Thoracic aorta (tissue), 2 donors: ENCODE data around the gene MXI1. TPM values are rescaled to one million over a fixed set of nuclear protein-coding genes. Genes with fewer than 3 reads are reported as not detected.

Source experiments
- ATAC-seq: fragments of 150-250 bp; one replicate; pipeline ENCODE4 v1.8.0; 2017; ENCODE audit warnings: low read depth; ENCODE audit not compliant: insufficient number of reproducible peaks, low FRiP score
- DNase-seq: peaks from one replicate; pipeline ENCODE4 v3.0.0-alpha.2; 2020; ENCODE audit warnings: low spot score
- H3K27ac ChIP-seq, 2 donors: fragments of 200-600 bp; sonication (generic); 1 replicate in 1 of 2; 2 replicates in 1 of 2; pipeline ENCODE4 v1.5.1; 2016; ENCODE audit warnings: mild to moderate bottlenecking in 2 of 2, moderate library complexity in 2 of 2
- H3K27me3 ChIP-seq: fragments of 200-600 bp; sonication (generic); replicated peaks from 2 replicates; pipeline ENCODE4 v1.6.0; 2016; ENCODE audit warnings: mild to moderate bottlenecking; ENCODE audit not compliant: insufficient read depth
- H3K36me3 ChIP-seq: fragments of 200-600 bp; sonication (generic); one replicate; pipeline ENCODE4 v1.5.1; 2016
- H3K4me1 ChIP-seq, 2 donors: fragments of 200-600 bp; sonication (generic); 1 replicate in 1 of 2; 2 replicates in 1 of 2; pipeline versions ENCODE4 v1.5.1 to v1.6.0; 2016; ENCODE audit warnings: low read depth in 2 of 2, mild to moderate bottlenecking in 1 of 2; ENCODE audit not compliant: control insufficient read depth in 1 of 2
- H3K4me3 ChIP-seq: fragments of 200-600 bp; sonication (generic); 2 replicates; pipeline ENCODE4 v1.5.1; 2016; ENCODE audit warnings: mild to moderate bottlenecking
- H3K9me3 ChIP-seq: fragments of 200-600 bp; sonication (generic); 2 replicates; pipeline ENCODE4 v1.5.1; 2016
- total RNA-seq, 2 donors: library from RNA; depleted of rRNA; stranded (reverse); fragments of >200 nt; gene quantifications; one replicate each; pipeline versions ENCODE4 v1.1.0 to v1.2.3, GENCODE V29; 2016
- TF ChIP-seq, protein P1 (sequence below): fragments of 200-600 bp; sonication (generic); IDR thresholded peaks from one replicate; pipeline ENCODE4 v1.5.1; 2019; ENCODE audit warnings: antibody characterized with exemption

The MXI1 gene
- total RNA-seq, 2 donors from 2014 or later, result 87.7 to 92.8 TPM

DNA sequence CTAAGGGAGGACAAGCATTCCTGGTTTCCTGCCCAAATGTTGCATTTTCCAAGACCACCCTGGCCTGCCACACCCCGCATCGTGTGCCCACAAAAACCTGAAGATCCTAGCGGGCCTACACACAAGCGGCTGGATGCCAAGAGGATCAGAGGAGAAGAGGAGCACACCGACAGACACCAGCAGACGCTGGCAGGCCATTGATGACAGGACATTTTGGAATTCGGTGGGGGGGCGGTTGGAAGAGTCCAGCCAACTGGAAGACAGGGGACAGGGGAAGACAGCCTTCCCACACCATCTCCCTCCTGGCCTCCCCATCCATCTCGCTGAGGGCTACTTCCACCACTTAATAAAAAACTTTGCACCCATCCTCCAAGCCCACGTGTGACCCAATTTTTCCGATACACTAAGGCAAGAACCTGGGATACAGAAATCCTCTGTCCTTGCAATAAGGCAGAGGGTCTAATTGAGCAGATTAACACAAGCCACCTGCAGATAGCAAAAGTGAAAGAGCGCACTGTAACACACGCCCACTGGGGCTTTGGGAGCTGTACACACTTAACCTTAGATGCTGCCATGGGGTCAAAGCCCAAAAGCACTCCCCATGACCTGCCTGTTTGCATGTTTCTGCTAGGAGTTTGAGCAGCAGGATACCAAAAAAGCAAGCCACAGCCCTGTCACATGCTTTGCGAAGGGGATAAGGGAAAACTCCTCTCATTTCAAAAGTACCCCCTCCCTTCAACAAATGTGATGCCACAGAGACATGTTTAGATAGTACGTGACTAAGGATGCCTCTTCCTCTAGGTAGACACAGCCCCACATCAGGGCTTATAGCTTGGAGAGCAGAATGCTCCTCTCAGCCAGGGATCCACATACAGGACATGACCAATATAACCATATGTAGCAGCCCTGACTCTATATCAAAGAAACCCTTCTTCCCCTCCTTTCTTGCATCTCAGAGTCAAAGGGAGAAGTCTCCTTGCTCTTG lies 110.8 kb downstream of the MXI1 start:
- Histone ChIP-seq H3K9me3 (no peaks in the 10 kb centered on the region), H3K27ac (no peak overlapping the region), H3K4me3 (no peak overlapping the region), H3K36me3 (no peaks in the 10 kb centered on the region), H3K4me1 (no peaks in the 10 kb centered on the region), H3K27me3 (no peaks in the 10 kb centered on the region)
- ATAC-seq (no peak), DNase-seq (no peak)
- TF ChIP-seq, protein P1, sequence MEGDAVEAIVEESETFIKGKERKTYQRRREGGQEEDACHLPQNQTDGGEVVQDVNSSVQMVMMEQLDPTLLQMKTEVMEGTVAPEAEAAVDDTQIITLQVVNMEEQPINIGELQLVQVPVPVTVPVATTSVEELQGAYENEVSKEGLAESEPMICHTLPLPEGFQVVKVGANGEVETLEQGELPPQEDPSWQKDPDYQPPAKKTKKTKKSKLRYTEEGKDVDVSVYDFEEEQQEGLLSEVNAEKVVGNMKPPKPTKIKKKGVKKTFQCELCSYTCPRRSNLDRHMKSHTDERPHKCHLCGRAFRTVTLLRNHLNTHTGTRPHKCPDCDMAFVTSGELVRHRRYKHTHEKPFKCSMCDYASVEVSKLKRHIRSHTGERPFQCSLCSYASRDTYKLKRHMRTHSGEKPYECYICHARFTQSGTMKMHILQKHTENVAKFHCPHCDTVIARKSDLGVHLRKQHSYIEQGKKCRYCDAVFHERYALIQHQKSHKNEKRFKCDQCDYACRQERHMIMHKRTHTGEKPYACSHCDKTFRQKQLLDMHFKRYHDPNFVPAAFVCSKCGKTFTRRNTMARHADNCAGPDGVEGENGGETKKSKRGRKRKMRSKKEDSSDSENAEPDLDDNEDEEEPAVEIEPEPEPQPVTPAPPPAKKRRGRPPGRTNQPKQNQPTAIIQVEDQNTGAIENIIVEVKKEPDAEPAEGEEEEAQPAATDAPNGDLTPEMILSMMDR, result no peak

DNA sequence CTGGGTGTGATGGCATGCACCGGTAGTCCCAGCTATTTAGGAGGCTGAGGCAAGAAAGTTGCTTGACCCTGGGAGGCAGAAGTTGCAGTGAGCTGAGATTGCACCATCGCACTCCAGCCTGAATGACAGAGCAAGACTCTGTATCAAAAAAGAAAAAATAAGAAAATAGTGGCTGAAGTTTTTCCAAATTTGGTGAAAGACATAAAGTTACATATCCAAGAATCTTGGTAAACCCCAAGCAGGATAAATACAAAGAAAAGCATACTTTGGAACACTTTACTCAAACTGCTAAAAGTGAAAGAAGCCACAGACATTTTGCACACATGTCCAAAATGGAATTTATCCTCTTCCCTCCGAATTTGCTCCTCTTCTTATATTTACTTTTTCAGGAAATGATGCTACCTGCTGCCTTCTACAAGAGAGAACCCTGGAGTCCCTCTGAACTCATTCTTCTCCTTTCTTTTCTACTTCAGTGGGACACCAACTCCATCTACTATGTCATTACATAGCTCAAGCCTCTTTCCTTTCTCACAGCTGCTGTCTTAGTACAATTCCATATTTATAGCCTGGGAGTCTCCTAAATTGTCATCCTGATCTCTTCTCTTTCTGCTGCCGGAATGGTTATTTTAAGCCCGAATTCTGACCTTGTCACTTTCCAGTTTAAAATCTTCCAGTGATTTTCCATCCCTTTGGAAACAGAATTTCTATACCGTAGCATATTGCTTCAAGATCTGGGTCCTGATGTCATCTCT lies 114.6 kb downstream of the MXI1 start:
- Histone ChIP-seq H3K4me3 (no peak overlapping the region), H3K36me3 (no peaks in the 10 kb centered on the region)
- no peak for DNase-seq

DNA sequence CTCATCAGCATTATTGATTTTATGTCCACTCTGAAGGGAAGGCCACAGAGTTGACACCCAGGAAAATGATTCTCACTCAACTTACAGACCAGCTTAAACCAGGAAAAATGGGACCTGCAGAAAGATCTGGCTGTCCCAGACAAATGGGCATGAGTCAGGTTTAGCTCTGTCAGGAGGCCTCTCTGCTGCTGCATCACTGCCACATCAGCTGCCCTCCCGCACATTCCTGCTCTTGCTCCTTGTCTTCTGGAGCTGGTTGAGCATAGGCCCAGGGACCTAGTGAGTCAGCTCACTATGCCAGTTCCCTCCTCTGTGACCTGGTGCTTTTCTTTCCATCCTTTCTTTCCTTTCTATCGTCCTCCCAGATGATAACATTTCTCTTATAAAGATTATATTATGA lies 116.1 kb downstream of the MXI1 start:
- DNase-seq (no peak), ATAC-seq (no peak)
- TF ChIP-seq, protein P1, result no peak

More for the DNA sequence above, 114.6 kb downstream of the MXI1 start:
- H3K27me3 ChIP-seq, result no peaks in the 10 kb centered on the region
- no peaks in the 10 kb centered on the region for H3K9me3 ChIP-seq
- TF ChIP-seq, protein P1, result no peak
- no peak for ATAC-seq
- H3K4me1 ChIP-seq, result no peaks in the 10 kb centered on the region
- H3K27ac ChIP-seq, result no peak overlapping the region

DNA sequence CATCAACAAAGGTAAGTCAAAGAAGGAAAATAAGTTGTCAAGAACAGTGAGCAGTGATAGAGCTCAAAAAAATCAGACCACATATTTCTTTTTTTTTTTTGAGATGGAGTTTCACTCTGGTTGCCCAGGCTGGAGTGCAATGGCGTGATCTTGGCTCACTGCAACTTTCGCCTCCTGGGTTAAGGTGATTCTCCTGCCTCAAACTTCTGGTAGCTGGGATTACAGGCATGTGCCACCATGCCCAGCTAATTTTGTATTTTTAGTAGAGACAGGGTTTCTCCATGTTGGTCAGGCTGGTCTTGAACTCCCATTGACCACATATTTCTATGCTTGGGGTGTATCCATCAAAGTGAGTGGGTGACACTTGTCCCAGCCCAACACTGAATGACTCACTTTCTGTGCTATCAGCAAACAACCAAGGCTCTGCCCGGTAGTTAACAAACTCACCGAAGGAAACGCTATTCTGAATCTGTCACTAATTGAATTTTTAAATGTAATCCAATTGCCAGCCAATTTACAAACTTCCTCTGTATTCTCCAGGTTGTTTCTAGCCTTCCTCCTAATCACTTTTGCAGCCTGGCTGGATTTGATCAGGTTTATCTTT lies 116.9 kb downstream of the MXI1 start:
- no peak for ATAC-seq
- Histone ChIP-seq H3K27me3 (no peaks in the 10 kb centered on the region), H3K4me3 (no peak overlapping the region), H3K27ac (no peak overlapping the region), H3K36me3 (no peaks in the 10 kb centered on the region), H3K9me3 (no peaks in the 10 kb centered on the region), H3K4me1 (no peaks in the 10 kb centered on the region)
- TF ChIP-seq, protein P1, result no peak
- no peak for DNase-seq

More for the DNA sequence above, 116.1 kb downstream of the MXI1 start:
- no peak overlapping the region for H3K4me3 ChIP-seq
- H3K27me3 ChIP-seq, result no peaks in the 10 kb centered on the region
- H3K9me3 ChIP-seq, result no peaks in the 10 kb centered on the region
- no peak overlapping the region for H3K27ac ChIP-seq
- H3K4me1 ChIP-seq, result no peaks in the 10 kb centered on the region
- H3K36me3 ChIP-seq, result no peaks in the 10 kb centered on the region
